GM18907 (cell line): ENCODE measurements around the gene MYEF2.
A peak's percentile ranks its signal among the peaks of the same experiment; 100 is the strongest.

Experiments used
- ATAC-seq: cut with Tn5 transposase; IDR thresholded peaks from one replicate; pipeline ENCODE4 v1.9.1; 2021; ENCODE audit warnings: mild to moderate bottlenecking, moderate library complexity; ENCODE audit not compliant: unreplicated experiment

Gene MYEF2

DNA sequence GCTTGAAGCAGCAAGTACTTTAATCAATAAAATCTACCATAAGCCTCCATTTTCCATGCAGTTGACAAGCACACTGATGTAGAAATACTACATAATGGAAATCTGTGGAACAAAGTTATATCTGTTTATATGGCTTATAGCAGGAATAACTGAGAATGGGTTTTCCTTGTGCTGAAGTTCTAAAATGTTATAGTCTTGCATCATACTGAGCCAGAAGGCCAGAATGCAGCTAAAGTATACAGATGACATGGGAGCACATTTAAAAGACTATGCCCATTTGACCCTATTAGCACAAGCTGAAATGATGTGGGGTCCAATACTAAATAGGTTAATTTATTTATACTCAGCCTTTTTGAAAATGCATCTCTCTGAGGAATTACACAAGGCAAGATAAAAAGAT, 32.2 kb downstream of the MYEF2 start:
- ATAC-seq = no peak

DNA sequence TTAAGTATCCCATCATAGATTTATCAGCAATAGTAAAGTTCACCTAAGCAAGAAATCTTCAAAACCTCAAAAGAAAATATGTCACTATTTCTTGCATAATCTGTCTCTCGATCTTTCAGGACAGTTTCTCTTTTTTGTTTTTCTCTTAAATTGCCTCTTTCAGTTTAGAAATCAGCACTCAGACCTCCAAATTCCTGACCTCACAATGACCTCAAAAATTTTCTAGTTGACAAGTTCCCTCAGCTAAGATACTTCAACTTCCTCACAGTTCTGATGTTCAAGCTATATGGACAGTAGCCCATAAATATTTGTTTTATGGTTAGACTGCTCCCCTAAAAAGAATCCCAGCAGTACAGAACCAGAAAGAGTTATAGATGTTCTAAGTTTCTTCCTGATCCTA, 33.2 kb downstream of the MYEF2 start:
- ATAC-seq = peak; percentile 79

DNA sequence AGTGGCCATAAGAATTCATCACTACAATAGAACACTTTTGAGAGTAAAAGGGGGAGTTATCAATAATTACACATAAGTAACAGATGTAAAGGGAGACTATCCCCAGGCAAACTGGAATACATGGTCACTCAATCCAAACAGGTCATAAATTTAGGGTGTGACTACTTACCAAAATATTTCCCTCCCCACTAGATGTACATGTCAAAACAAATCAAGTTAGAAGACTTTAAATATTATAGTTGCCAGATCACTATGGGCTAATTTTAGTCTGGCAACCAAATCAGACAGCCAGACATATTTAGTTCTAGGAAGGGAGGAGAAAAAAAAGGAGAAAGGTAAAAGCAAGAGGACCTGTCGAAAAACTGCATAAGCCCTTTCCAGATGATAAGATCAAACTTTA, 34.2 kb downstream of the MYEF2 start:
- no peak for ATAC-seq

DNA sequence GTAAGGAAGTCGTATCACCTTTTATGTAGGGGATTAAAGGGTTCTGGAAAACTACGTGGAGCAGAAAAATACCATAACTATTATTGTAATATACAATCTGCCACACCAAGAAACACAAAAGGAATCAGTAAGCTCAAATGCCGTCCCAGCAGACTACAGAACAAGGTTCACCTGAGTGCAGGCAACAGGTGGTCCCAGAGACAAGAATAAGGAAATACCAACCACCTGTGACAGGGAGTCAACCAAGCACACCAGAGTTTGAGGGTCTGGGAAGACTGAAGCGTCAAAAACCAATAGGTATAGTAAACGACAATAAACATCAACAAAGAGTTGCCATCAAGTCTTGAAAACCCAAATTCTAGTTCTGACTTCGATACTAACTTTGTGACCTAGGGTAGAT, 45.2 kb downstream of the MYEF2 start:
- ATAC-seq = no peak

DNA sequence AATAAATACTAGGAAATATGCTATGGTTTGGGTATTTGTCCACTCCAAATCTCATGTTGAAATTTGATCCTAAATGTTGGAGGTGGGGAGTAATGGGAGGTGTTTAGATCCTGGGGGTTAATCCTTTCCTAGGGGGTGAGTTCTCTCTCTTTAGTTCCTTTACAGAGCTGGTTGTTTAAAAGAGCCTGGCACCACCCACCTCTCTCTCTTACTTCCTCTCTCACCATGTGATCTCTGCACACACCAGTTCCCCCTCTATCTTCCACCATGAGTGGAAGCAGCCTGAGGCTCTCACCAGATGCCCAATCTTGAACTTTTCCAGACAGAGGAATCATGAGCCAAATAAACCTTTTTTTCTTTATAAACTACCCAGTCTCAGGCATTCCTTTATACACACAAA, 46.8 kb downstream of the MYEF2 start:
- ATAC-seq = no peak

DNA sequence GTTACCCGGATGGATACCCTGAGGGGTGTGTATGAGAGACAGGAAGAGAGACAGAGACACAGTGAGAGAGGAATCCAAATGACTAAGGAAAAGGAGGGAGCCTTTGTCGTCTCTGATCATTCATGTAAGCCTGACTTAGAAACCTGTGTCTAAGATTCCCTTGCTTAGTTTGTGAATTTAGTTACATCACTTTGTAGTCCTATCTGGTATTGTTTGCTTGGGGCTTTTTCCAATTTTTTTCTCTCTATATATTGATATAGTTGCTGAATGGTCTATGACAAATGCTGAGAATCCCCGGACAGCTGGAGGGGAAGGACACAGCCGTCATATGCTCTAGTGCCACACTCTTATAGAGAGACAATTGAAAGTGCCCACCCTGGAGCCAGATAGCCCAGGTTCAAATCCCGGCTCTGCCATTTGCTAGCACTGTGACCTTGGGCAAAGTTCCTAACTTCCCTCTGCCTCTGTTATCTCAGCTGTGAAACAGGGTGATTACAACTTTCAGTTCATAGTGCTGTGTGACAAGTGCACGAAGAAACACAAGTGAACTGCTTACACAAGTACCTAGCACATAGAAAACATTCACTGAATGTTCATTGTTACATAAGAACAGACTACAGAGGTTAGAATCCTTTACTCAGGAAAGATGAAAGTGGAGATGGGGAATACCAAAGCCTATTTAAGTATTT, 51.3 kb downstream of the MYEF2 start:
- no peak for ATAC-seq

DNA sequence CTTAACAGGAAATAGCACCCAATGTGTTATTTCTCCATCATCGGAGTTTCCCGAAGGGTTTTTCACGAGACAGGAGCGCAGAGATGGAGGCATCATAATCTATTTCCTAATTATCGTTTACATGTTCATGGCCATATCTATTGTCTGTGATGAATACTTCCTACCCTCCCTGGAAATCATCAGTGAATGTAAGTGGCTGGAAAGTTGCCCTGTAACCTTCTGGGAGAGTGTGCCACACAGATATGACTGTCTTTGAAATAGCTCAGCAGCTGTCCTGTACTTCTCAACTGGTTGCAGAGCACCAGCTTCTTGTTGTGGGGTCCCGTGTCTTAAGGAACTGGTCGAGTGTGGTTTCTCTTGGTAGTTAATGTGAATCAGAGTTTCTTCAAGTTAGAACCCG, 56.2 kb downstream of the MYEF2 start:
- ATAC-seq = no peak

DNA sequence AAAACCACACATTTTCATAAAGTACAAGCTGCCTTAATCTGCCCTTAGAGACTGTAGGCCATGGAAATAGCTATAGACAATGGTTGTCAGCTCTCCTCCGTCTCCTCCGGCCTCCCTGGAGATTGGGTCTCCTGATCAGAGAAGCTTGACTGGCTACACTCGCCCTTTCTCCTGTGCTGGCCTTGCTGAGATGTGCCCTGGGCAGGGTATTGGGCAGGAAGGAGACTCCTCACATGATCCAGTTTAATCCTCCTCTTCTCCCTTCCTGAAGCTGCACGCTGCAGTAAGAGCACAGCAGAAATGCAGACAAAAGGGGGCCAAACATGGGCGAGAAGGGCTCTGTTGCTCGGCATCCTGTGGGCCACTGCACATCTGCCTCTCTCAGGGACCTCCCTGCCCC, 57.4 kb downstream of the MYEF2 start, which contains the start of gene SLC24A5:
Gene SLC24A5, plus strand, starts transcription at position 246 of the 400 bp plus-strand sequence. Its CDS starts 55 bp downstream, at position 301.
- ATAC-seq = no peak

DNA sequence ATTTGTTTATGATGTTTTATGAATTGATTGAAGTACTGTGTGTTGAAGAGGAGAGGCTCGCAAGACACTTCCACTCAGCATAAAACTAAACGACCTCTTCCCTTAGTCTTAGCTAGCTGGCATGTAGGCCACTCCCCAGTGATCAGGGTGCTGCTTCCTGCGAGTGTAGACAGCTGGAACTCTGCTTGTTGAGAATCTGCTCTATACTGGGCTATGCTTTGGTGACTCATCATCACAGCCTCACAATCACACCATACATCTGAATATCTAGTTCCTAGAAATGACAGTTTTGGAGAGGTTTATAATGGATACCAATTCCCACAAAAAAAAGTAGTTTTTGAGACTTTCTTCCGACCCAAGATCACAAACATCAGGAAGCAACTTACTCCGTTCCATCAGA, 58.8 kb downstream of the MYEF2 start:
- ATAC-seq = no peak

DNA sequence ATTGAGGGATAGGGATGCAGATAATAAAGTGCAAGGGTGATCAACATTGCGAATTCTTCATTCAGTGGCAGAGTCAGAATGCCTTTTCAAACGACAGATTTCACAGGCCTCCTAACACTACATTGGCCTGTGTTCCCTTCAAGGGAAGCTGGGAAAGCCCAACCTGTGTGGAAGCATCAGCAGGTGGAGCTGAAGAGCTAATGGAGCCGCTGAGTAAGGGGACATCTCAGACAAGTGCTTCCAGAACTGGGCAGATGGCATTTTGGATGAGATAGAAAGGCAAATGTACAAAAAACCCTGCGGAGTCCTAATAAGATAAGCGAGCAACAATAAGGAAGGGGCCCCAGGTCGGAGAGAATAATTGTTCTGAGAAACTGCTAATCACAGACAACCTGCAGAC, 65.9 kb downstream of the MYEF2 start:
- ATAC-seq = peak; percentile 43

DNA sequence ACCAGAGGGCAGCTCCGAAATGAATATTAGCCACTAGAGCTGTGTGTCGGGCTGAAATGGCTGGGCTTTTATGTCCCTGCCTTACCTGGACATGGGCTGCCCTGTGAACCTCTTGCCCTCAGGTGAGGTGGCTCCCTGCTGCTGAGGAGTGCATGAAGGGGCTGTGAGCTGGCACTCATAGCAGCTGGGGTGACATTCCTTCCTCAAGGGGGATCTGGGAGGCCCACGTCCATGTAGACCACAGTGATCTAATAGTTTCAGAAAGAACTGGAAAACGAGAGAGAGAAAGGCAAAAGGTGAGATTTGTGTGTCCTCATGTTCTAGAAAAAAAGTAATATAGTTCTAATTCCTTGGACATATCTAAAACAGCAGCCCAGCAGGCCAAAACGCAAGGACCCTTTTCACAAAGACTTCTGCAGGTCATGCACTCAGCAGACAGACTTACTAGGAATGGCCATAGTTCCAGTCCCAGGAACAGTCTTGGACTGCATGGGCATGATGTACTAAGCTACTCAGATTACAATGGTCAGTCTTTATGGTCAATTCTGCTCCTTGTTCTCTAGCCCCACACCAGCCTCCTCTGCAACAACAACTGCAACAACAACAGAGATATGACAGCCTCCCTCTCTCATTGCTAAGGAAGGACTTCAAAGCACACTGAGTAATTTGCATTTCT, 68.1 kb downstream of the MYEF2 start:
- no peak for ATAC-seq

DNA sequence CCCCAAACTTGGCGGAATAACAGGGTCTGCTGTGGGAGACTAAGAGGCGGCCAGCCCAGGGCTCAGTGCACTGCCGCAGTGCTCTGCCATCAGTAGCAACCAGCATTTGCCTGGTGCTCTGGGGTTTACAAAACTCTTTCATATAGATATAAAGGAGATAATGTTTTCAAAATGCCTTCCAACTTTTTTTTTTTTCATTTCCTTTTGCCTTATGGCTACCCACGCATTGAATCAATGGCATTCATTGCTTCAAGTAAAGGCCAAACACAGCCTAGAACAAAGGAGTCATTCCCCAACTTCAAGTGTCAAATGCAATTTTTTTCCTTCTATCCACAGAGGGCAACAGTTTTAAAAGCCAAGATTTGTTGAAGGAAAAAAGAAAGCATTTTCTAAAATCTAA, 68.9 kb downstream of the MYEF2 start:
- ATAC-seq = no peak

DNA sequence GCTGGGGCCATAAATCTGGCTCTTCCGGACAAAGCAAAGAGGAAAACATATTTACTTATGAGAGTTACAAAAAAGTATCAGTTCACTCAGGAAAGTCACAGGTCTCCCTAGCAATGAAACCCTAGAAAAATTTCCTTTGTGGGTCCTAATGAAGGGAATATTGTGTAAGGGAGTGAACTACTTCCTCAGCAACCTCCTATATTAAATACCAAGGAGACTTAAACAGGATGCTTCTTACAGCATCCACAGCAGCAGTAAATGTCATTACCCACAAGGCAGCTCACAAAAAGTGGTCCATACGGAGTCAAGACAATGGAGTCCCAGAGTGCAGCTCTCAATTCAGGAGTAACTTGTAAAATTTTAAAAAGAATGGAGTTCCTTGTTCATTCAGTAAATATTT, 72.2 kb downstream of the MYEF2 start:
- no peak for ATAC-seq

DNA sequence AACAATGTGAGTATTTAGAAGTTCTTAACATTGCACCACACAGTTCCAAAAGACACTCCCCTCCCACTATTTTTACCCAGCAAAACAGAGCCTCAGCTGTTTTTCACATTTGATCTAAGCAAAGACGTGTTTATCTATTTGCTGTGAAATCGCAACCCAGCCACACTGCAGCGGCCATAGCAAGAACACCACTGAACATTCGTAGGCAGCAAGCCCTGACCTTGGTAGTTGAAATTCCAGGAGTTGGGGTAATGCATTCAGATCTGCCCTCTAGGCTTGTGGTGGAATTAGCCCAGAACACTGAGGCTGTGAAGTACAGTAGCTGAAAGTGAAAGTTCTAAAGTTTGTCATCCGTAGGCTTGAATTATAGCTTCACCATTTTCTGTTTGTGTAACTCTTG, 74.4 kb downstream of the MYEF2 start:
- no peak for ATAC-seq

DNA sequence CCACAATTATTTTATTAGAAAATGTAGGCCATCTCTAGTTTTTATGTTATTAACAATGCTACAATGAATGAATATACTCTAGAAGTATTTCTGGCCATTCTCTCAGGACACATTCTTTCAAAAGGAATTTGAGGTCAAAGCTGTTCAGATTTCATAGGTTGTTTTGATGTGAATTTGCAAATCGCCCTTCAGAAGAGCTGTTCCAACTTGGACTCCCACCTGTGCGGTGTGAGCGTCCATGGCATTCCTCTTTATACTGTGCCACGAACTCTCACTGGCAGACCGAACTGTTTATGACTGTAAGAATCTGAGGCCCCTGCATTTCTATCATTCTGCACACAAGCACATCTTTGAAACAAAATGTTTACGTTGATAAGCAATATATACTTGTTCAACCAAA, 75.9 kb downstream of the MYEF2 start:
- no peak for ATAC-seq

DNA sequence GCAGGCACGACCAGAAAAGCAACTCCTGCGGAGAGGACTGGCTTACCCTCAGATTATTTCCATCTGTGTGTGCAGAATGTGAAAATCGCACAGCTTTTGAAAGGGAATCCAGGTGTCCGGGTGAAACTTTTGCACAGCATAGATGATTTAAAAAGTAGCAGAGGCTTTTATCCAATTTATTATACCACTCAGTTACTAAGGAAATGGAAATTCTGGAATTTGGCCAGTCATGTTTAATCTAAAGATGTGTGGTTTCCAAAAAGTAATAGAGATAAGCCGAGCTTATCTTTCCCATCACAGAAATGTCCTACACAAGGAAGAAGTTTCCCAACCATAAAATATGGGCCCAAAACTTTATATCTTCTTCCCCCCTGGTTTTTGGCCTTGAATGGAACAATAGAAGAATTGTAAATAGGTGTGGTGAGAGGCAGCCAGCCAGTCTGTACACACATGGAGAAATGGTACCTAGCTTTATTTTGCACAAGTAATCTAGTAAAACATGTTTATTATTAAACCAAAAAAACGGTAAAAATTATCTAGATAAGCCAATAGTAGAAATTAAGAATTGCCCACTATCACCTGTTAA, 76.6 kb downstream of the MYEF2 start:
- no peak for ATAC-seq

DNA sequence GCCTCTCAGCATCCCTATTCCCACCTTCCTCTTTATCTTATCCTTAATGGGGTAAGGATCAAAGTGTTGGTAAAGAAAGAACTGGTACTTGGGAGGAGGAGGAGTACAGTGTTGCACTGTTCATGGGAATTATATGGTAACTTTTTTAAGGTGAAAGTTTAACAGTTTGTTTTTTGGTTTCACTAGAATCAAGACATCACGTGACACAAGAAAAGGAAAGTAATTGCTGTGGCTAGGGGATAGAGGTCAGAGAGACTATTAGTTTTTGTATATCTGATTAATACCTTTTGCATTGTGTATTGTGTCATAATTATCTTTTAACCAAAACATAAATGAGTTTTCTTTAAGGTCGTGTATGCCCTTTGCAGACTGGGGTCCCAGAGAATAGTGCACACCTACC, 80.8 kb downstream of the MYEF2 start:
- no peak for ATAC-seq

DNA sequence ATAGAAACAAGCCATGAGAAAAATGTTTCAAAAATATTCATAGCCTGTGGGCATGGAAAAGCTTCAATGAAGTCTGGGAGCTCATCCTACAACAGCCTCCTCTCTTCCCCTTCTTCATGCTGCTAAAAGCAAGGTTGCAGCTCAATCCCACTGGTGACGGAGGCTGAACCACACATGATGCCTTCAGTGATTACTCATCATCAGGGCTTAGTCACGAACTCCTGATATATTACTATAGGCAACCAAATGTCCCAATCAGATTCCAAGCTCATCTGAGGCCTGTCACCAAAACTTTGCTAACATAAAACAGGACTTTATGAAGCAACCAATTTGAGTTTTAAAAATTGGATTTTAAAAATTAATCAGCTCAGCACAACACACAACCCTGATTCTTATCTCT, 81.3 kb downstream of the MYEF2 start:
- no peak for ATAC-seq

DNA sequence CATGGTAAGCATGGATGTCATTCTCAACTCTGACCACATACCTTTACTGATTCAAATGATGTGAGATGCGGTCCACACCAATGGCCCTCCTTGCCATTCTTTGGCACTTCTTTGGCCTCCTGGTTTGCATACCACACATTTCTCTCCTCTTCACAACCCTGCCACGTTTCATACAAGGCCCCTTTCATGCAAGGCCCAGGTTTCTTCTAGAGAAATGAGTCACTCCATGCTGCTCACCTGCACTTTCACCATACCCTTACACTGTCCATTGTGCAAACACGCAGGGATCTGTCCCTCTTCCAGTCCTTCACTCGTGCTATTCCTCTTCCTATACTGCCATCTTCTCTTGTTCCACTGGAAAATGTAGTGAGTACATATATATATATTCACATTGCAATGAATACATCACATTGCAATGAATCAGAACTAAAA, 81.7 kb downstream of the MYEF2 start:
- ATAC-seq = peak; percentile 86

DNA sequence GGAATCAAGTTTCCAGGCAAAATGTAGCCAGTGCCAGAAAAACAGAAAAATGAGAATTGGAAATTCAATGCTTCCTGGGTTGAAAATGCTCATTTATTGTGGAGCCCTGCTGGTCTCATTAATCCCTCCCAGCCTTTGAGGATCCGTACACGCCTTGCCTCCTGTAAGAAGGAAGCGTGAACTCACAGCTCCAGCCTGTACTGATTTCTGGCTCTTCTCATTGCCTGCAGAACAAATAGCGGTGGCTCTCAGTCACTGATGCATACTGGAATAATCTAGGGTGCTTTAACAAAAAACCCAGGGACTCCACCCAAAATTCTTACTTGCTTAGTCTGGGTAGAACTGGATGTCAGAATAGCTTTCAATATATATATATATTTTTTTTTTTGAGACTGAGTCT, 86.6 kb downstream of the MYEF2 start:
- ATAC-seq = no peak

DNA sequence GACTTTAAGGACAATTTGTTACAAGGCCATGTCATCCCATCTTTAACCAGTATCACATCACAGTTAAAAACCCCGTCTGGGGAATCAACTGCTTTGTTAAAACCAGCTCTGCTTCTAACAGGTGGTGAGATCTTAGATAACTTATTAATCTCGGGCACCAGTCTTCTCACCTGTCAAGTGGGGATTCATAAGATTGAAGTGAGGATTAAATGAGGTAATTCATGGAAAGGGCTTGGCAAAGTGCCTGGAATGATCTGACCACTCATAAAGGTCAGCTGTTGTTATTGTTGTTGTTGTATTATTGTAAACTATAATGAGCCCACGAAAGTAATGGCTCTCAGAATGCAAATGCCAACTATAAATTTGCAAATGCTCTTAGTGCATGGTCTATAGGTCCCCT, 87.4 kb downstream of the MYEF2 start:
- no peak for ATAC-seq

DNA sequence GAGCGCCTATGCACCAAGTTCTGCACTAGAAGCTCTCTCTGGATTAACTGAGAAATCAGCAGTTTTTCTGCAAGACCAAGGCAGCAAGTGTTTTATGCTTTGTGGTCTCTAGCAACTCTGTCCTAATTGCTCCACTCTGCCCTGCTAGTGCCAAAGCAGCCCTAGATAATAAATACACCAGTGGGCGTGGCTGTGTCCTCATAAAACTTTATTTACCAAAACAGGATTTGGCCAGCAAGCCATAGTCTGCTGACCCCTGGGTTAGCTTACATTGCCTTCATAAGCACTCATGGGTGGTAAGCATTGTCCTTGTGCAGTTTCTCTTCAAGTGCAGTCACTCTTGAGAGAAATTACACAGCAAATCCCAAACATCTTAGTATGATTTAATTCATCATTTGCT, 88.0 kb downstream of the MYEF2 start:
- no peak for ATAC-seq
